A673 (cell line): ENCODE measurements around the gene PROSER2. TPM values are rescaled to one million over a fixed set of nuclear protein-coding genes. Genes with fewer than 3 reads are reported as not detected.

Source experiments
- BruUV-seq: library from RNA; stranded (reverse); fragments of 400-500 nt; replicated peaks from 2 replicates; lab custom pipeline; 2021; lab: Mats Ljungman, UMichigan
- CTCF ChIA-PET: fragments of 300-600 bp; sonication (Branson Sonifier 250); formaldehyde crosslinking; loops from one replicate; lab custom pipeline; 2022; ENCODE audit warnings: antibody characterized with exemption; lab: Charles Lee
- POLR2A ChIA-PET: fragments of 300-600 bp; sonication (Branson Sonifier 250); formaldehyde crosslinking; loops from one replicate; lab custom pipeline; 2022; ENCODE audit warnings: antibody characterized with exemption; ENCODE audit not compliant: low non-redundant PET; lab: Charles Lee
- DNase-seq: peaks from one replicate; pipeline ENCODE4 v3.0.0-alpha.2; 2015; ENCODE audit warnings: low spot score
- H3K27ac ChIP-seq: fragments of 200-600 bp; sonication (generic); 2 replicates; pipeline ENCODE4 v1.5.1; 2016; ENCODE audit warnings: mixed run types, low read depth, mild to moderate bottlenecking, mixed read lengths, antibody characterized with exemption, low read length; ENCODE audit not compliant: poor library complexity, severe bottlenecking
- H3K27me3 ChIP-seq: fragments of 200-600 bp; sonication (generic); replicated peaks from 2 replicates; pipeline ENCODE4 v1.6.1; 2017; ENCODE audit warnings: mixed run types, low read depth, mild to moderate bottlenecking, mixed read lengths, antibody characterized with exemption, low read length; ENCODE audit not compliant: insufficient read depth, poor library complexity
- H3K36me3 ChIP-seq: fragments of 200-600 bp; sonication (generic); 2 replicates; pipeline ENCODE4 v1.6.1; 2016; ENCODE audit warnings: mixed run types, mild to moderate bottlenecking, mixed read lengths, antibody characterized with exemption, low read length; ENCODE audit not compliant: insufficient read depth, poor library complexity, severe bottlenecking
- H3K4me1 ChIP-seq: fragments of 200-600 bp; sonication (generic); 2 replicates; pipeline ENCODE4 v1.6.1; 2017; ENCODE audit warnings: mixed run types, mild to moderate bottlenecking, mixed read lengths, antibody characterized with exemption, low read length; ENCODE audit not compliant: insufficient read depth, poor library complexity, severe bottlenecking
- H3K4me3 ChIP-seq: fragments of 200-600 bp; sonication (generic); 2 replicates; pipeline ENCODE4 v1.5.1; 2016; ENCODE audit warnings: low read depth, mixed run types, mild to moderate bottlenecking, mixed read lengths, low read length; ENCODE audit not compliant: poor library complexity, severe bottlenecking
- H3K9me3 ChIP-seq: fragments of 200-600 bp; sonication (generic); 2 replicates; pipeline ENCODE4 v1.6.1; 2016; ENCODE audit warnings: mixed run types, low read depth, mild to moderate bottlenecking, mixed read lengths, antibody characterized with exemption, low read length; ENCODE audit not compliant: poor library complexity, severe bottlenecking
- CTCF ChIP-seq: fragments of 300-800, 200-600 bp; sonication (generic); conservative IDR thresholded peaks from 2 replicates; pipeline ENCODE4 v1.5.1; 2017; ENCODE audit warnings: low read depth, mild to moderate bottlenecking, antibody characterized with exemption, low read length, moderate library complexity, mixed read lengths
- EZH2 ChIP-seq: fragments of 200-600 bp; sonication (generic); IDR thresholded peaks from 2 replicates; pipeline ENCODE4 v1.6.1; 2017; ENCODE audit warnings: borderline replicate concordance, low read depth, mild to moderate bottlenecking, mixed read lengths, antibody characterized with exemption, low read length; ENCODE audit not compliant: poor library complexity, severe bottlenecking
- intact Hi-C: fragments of 100-400 bp; cut with micrococcal nuclease; formaldehyde crosslinking; loops from one replicate; pipeline ENCODE4 v1.10.0; 2022; ENCODE audit not compliant: unreplicated experiment
- total RNA-seq: library from RNA; stranded (reverse); gene quantifications from 2 replicates; pipeline ENCODE4 v1.2.3, GENCODE V29; 2021

PROSER2 gene
- total RNA-seq, 1 experiment from 2014 or later = 40.4 TPM

GRCh38 chr10:11874568-11875493 is 51.7 kb downstream of the PROSER2 start:
- peaks cover 39% of the 10 kb centered on the region for H3K4me1 ChIP-seq
- H3K9me3 ChIP-seq = no peaks in the 10 kb centered on the region
- H3K36me3 ChIP-seq = no peaks in the 10 kb centered on the region
- intact Hi-C loops = loop anchor here (10.0 kb wide), 1 partner anchor 80 kb away; no protein-coding TSS in a partner anchor
- peak; percentile 88 for DNase-seq
- no peaks in the 10 kb centered on the region for H3K27me3 ChIP-seq
- no TSS peak for BruUV-seq
- no peak overlapping the region for H3K4me3 ChIP-seq
- ChIA-PET POLR2A (no interaction called here), CTCF (interaction anchor here (0.6 to 1.0 kb wide), 3 partner anchors 9 to 91 kb away, joined by 3 to 5 read pairs (median 3); no protein-coding TSS in a partner anchor)
- TF ChIP-seq CTCF (no peak), EZH2 (no peak)
- peak overlapping the region; percentile 64 for H3K27ac ChIP-seq

GRCh38 chr10:11875494-11876281 is 52.5 kb downstream of the PROSER2 start:
- TF ChIP-seq CTCF = no peak
- TF ChIP-seq EZH2 = no peak
- H3K4me3 ChIP-seq = no peak overlapping the region
- intact Hi-C loops = loop anchor here (10.0 kb wide), 1 partner anchor 81 kb away; no protein-coding TSS in a partner anchor
- peak overlapping the region; percentile 64 for H3K27ac ChIP-seq
- H3K27me3 ChIP-seq = no peaks in the 10 kb centered on the region
- peaks cover 1% of the 10 kb centered on the region for H3K36me3 ChIP-seq
- peaks cover 39% of the 10 kb centered on the region for H3K4me1 ChIP-seq
- DNase-seq = peak; percentile 56
- no peaks in the 10 kb centered on the region for H3K9me3 ChIP-seq
- BruUV-seq = no TSS peak
- ChIA-PET POLR2A (no interaction called here), CTCF (interaction anchor here (0.5 to 0.6 kb wide), 2 partner anchors 9 to 17 kb away, joined by 3 to 10 read pairs; no protein-coding TSS in a partner anchor)

- H3K4me1 ChIP-seq = peaks cover 39% of the 10 kb centered on the region
- CTCF ChIA-PET = interaction anchor here (0.5 to 0.6 kb wide), 2 partner anchors 9 to 17 kb away, joined by 3 to 10 read pairs; no protein-coding TSS in a partner anchor
- no peak overlapping the region for H3K4me3 ChIP-seq
- H3K9me3 ChIP-seq = no peaks in the 10 kb centered on the region
- intact Hi-C loops = loop anchor here (10.0 kb wide), 1 partner anchor 82 kb away; no protein-coding TSS in a partner anchor
- no peak for DNase-seq
- peaks cover 8% of the 10 kb centered on the region for H3K36me3 ChIP-seq
- no peak for TF ChIP-seq CTCF
- TF ChIP-seq EZH2 = no peak
- POLR2A ChIA-PET = no interaction called here
- peak overlapping the region; percentile 64 for H3K27ac ChIP-seq
- H3K27me3 ChIP-seq = no peaks in the 10 kb centered on the region
- no TSS peak for BruUV-seq
Measured at GRCh38 chr10:11876324-11876723, 53.2 kb downstream of the PROSER2 start.
